Left hindlimb (tissue), 1 donor: ENCODE measurements around the gene MDH1.
"Not testable (repeated sequence)": the region's sequence is repeated elsewhere in the genome, so short reads cannot be mapped to it uniquely, and the experiment has no call there.

ENCODE experiments used
- DNase-seq: peaks from one replicate; pipeline ENCODE4 v3.0.0-alpha.2; 2018

Gene MDH1

DNA sequence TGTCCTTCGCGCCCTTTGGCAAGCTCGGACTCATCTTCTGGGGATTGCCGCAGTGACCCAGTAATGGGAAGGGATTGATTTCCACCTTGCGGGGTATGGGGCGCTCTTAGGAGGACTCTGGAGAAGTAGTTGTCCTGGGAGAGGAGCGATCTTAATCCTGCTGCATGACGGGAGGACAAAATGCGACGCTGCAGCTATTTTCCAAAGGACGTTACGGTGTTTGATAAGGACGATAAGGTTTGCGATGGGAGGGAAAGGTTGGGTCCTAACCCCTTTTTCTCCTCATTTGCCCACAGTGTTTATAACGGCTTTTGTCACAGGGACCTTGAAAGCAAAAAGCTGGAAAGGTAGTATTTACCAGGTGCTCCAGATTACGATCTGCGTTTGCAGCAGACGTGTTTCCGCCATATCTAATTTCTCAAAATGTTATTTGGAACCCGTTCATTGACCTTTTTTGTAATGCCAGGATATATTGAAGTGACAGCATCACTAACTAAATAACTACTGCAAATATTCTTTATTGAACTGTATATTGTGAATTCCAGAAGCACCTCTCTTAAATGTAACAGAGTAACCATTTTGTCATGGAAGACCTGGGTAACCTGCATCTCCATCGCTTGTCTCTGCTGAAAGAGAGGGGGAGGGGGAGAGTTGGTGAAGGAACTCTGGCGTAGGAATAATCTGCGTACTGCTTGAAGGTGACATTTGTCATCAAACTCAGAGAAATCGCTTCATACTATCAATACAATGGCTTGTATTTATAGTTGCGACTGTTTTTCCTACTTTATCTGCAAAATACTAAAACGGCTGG, 590 bp downstream of the MDH1 start:
- no peak for DNase-seq

DNA sequence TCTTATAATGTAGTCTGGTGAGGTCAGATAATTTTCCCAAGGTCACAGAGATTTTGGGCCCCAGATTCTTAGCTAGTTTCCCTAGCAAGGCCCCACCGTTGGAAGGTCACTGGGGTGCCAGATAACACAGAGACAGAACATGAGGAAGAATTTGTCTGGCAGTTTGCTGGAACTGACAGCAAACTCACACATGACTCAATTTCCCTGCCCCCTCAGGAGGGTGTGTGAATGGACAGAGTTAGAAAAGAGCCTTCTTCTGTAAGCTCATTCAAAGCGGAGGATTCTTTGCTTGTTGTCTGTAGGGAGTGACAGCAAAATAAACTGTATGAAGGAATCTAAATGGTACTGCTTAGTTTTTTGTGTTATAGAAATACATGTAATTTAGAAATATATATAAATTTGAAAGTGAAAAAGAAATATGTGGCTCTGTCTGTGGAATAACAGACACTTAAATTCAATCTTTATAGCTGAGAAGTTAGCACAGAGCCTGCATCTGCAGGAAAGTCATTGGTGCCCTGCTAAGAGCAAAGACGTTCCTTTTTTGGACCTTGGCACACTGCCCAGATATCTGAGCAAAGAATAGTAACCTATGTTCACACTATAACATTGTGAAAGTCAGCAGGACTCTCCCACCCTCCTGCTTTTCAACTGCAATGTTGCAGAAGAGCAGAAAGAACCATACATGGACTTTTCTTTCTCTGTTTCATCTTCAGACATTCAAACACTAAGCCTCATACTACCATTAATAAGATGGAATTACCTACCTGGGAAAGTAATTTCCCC, 2.1 kb downstream of the MDH1 start:
- no peak for DNase-seq

DNA sequence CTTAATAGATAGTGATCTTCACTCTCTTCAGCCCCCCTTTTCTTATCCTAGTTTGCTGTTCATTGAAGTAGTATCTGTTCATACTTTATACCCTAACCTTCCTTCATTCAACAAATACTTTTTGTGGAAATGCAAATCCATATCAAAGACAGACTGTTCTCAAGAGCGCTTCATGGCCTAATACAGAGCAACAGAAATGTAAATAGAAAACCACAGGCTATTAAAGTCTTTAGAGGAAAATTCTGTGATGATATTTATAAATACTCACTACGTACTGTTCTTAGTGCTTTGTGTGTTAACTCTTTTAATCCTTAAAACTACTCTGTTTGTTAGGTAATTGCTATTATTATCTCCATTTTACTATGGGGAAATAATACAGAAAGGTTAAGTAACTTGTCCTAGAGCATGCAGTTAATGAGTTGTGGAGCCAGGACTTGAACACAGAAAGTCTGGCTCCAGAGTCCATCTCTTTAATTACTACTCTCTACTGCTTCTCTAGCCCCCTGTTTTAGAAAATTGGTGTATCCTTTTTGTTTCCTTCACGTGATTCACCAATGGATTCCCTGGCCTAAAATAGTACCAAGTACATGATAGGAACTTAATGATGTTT, 2.9 kb downstream of the MDH1 start:
- DNase-seq: no peak

DNA sequence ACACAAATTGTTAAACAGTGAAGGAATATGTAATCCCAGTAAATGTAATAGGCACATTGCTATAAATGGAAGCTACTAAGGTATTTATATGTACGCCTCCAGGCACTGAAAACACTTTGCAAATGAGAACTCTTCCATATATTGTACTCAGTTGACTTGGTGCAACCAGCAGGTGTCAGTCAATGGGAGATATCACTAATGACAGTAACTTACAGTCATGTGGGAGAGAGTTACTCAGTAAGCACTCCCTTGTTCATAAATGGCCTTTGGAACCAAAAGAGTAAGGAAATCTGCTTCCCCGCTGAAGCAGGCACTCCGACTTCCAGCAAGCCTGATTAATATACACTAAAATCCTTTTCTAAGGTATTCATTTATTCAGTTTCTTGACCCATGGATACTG, 5.9 kb downstream of the MDH1 start:
- no peak for DNase-seq

DNA sequence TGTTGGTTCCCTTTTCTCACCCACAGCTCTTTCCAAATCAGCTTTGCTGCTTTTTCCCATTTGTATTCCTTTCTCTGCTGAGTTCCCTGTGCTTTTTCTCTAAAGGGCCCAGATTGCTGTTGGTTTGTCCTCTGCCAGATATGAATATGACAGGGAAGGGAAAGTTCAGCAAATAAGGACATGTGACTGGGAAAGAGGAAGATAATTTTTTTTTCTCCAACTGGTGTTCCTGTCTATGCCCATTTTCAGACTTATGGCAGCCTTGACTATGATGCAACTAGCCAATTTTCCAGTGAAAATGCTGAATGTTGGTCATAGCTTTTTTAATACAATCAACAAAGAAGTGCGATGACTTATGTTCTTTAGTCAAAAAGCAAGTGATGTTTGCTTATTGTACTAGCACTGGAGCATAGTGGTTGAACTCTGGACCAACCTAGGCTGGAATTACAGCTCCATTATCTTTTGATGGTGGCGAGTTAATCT, 7.7 kb downstream of the MDH1 start:
- no peak for DNase-seq

DNA sequence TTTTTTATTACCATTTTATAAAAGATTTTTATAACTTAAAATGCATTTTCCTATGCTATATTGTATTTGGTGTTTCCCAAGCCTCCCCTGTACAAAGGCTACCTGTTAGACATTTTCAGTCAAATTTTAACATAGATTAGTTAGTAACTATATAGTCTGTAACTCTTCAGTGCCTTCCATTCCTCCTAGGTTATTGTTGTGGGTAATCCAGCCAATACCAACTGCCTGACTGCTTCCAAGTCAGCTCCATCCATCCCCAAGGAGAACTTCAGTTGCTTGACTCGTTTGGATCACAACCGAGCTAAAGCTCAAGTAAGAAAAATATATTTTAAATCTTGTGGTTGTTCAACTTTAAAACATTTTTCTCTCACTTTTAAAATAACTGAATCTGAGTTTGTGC, 10.2 kb downstream of the MDH1 start:
- DNase-seq: no peak

DNA sequence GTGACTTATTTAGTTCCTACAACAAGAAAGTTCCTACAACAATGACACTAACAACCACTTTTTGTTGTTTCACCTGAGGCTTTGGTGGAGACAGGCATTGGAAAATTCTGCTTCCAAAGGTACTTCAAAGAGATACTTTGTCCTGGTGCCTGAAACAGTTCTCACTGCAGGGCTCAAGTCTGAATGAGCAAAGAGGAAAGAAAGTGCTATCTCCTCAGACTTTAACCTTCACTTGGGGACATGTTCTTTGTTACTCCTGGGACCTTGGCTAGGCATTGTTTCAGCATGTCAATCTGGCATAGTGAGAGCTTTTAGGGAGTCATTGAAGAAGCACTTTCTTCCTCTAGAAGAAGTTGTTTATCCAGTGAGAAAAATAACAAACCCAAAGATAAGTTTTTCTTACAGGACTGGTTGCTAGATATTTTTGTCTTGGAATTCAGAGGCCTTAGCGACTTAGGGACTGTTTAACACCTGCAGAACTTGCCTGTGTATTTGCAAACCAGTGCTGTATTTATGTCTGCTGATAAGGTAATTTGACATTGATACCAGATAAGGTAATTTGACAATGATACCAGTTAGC, 12.2 kb downstream of the MDH1 start:
- no peak for DNase-seq

DNA sequence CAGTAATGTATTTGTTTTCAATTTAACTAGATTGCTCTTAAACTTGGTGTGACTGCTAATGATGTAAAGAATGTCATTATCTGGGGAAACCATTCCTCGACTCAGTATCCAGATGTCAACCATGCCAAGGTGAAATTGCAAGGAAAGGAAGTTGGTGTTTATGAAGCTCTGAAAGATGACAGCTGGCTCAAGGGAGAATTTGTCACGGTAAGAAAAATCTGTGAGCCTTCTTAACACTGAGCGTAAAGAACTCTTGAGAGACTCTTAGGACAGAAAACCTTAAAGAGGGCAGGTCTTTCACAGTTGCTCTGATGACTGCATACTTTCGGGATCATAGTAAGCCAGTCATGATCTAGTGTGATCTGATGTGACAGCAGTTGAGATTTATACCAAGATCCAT, 15.9 kb downstream of the MDH1 start:
- DNase-seq: no peak

DNA sequence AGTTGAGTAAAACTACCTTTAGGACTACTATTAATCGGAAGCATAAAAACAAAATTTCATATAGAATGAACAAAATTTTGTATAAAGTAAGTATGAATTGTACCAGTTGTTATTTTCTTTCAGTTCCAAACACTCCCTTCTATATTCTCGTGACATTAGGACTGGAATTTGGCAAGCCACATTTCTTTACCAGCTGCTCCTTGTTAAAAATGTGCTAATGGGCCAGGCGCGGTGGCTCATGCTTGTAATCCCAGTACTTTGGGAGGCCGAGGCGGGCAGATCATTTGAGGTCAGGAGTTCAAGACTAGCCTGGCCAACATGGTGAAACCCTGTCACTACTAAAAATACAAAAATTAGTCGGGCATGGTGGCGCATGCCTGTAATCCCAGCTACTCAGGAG, 20.1 kb downstream of the MDH1 start:
- DNase-seq: not testable (repeated sequence)

DNA sequence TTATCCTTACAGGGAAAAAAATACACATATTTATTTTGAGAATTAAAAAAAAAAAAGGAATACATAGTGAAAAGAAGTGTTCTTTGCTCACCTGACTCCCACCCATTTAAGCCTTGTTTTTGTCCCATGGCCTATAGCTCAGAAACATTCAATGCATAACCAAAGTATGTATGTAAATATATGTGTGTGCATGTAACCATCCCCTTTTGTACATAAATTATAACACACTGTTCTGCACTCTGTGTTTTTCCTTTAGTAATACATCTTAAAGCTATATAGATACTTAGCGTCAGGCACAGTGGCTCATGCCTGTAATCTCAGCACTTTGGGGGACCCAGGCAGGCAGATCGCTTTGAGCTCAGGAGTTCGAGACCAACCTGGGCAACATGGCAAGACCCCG, 21.8 kb downstream of the MDH1 start:
- DNase-seq: no peak

DNA sequence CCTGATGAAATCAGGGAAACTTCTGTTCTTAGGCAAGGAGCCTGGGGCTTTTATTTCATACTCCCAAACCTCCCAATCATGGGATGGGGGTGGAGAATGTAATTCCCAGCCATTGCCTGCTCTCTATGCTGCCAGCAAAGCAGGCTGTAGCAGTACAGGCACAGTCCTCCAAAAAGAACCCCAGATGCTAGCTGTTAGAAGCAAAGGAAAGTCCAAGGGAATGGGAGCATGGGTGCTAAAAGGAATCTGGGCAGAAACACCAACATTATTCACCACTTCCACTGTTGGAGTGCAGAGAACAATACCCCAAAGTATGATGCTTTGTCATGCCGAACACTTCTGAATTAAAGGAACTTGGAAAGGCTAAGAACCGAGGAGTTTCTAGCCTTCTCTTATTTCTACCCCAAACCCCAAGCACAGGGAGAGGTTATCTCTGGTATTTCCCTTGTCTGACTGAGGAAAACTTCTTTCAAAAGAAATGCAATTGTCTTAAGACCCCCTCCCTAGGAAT, 24.7 kb downstream of the MDH1 start:
- DNase-seq: no peak

DNA sequence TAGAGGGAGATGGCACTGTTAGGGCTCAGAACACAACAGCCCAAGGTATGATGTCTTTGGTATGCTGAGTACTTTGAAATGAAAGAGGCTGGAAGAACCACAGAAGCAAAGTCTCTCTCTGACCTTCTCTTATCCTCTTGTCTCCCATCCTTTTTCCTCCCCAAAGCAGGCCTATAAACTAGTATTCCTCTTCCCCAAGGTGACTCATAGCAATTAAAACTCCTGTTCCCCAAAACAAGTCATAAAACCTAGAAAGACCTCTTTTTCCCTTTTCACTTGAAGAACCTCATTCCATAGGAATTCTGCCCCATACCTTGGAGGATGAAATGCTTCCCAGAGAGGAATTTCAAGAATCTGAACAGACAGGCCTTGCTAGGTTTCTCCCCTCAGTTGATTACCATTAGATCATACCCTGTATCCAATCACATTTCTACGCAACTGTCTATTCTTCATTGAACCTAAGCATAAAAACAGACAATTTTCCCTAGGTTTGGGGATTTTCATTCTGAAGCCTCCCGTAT, 25.7 kb downstream of the MDH1 start:
- DNase-seq: no peak

DNA sequence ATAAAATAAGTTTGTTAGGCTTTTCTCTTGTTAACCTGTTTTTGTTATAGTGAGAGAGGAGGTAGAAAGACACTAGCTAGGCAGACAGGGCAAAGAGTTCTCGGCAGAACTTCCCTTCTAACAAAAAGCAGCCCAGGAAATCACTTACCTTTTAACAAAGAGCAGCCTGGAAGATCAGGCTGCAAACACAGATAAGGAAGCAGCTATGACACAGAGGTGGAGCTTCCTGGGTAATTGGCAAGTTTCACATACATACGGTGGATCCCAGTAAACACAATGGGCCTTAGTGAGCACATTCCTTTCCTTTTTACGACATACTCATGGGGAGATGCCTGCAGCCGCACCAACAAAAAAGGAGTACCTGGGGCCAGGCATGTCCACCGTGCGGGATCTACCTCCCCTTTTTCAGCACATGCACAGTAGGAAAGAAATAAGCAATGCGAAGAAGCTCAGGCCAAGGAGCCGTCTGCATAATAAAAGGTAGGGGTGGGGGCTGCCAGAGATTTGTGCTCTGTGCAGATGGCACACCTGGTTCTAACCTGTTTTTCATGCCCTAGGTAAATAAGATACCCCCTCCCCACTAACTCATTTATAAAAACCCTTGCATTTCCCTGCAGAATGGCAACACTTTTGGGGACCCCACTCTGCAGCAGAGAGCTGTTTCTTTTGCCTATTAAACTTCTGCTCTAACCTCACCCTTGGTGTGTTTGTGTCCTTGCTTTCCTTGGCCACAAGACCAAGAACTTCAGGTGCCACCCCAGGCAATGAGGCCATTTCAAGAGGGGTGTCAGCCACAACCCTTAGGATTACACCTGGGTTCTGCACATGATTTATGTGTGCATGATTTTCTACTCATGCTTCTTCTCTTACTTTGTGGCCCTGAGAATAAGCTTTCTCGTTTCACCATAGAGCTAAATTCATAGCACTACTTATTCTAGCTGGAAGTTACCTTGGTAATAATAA, 26.5 kb downstream of the MDH1 start:
- no peak for DNase-seq

DNA sequence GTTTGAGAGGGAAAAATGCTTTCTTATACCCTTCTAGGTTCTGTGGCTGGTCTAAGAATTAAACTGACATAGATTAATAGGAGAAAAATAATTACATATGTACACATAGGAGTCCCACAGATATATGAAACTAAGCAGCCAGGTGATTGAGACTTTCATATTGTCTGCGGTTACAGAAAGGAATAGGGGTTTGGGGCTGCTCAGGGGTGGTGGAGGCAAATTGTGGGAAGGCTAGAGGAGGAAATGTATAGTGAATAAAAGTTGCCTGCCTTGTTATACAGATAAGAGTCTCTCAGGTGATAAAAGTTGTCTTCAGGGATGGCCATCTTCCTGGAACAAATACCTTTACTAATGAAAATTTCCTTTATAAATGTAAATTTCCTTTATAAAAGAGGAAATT, 28.6 kb downstream of the MDH1 start:
- no peak for DNase-seq

DNA sequence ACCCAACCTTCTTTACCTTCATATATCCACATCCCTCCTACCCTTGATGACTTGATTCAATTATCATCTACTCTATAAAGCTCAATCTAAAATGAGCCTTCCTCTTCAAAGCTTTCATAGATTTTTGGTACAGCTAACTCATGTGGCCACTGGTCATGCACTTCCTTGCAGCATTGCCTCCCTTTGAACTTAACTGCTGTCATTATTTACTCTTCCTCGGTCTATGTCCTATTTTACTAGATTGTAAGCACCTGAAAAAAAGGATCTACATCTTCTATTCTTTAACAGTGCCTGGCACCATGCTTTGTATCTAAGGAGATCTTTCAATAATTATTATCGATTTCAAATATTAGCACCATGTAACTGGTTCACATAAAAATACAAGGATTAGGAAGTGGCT, 30.6 kb downstream of the MDH1 start:
- no peak for DNase-seq

DNA sequence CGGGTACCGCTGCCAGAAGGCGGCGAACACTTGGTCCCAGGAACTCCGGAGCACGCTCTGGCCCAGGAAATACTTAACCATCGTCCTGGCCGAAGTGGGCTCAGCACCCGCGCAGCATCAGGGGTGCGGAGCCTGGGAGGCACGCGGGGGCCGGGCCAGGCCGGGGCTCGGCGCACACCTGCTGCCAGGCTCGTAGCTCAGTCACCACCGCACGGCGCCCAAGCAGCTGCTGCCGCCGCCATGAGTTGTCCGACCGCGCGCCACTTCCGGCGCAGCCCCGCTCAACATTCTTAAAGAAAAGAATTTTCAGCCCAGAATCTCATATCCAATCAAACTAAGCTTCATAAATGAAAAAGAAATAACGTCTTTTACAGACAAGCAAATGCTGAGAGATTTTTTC, 34.0 kb downstream of the MDH1 start:
- no peak for DNase-seq

DNA sequence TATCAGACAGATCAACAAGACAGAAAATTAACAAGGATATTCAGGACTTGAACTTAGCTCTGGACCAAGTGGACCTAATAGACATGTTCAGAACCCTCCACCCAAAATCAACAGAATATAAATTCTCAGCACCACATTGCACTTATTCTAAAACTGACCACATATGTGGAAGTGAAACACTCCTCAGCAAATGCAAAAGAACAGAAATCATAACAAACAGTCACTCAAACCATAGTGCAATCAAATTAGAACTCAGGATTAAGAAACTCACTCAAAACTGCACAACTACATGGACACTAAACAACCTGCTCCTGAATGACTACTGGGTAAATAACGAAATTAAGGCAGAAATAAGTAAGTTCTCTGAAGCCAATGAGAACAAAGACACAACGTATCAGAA, 35.0 kb downstream of the MDH1 start:
- not testable (repeated sequence) for DNase-seq

DNA sequence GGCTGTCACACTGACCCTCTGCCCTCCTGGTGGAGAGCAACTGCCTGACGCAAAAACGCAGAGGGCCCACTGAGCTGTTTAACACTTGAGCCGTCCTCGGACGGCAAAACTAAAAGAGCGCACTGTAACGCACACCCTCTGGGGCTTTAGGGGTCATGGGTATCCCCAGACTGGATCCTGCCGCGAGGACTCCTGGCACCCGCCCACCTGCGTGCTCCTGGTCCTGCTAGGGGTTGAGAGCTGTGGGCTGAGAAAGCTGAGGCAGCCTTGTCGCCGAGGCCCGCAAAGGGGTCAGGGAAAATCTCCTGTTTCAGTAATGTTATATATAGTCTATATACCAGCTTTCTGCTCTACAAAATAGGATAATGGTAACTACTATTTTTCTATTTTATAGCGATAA, 39.1 kb downstream of the MDH1 start:
- DNase-seq: no peak

DNA sequence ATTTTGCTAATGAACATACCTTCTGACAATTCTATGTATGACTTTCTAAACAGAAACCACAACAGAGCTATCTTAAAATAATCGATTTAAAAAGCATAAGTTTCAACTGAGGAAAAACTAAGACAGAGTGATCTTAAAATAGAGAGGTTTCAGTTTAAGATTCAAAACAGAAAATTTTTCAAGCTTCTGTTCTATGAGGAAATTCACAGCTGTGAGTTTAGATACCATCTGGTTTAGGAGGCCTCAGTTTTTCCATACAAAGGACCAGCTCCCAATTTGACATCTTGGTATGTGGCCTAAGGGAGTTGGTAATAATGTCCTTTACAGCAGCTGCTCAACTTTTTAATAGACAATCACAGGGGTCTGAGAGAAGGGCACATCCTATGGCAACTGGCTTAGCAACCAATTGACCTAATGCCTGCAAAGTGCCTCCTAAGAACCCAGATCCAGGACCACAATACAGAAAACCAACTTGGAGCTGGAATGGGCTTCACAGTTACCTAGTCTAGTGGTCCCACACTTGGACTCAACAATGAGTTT, 39.7 kb downstream of the MDH1 start:
- DNase-seq: no peak

DNA sequence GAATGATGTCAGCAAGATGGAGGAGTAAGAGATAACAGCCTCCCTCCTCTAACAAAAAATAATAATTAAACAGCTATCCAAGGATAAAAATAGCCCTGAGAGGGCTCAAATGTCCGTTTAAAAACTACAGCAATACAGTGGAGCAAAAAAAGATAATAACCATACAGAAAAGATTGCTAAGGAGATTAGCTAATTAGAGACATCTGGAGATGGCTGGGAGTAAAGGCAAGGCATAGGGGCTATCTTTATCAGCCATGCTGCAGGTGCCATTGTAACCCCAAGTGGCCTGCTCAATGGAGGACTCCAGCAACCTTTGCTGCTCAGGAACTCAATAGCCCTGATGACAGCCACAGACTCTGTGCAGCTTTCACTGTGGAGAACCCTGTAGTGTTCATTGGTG, 42.7 kb downstream of the MDH1 start:
- no peak for DNase-seq

DNA sequence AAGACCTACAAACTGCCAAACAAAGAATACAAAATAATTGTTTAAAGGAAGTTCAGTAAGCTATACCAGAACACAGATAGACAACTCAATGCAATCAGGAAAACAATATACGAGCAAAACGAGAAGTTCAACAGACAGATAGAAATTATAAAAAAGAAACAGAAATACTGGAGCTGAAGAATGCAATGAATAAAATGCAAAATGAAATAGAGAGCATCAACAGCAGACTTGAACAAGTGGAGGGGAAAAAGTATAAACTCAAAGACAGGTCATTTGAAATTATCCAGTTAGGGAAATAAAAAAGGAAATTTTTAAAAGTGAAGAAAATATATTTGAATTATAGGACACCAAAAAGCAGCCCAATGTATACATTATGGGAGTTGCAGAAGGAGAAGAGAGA, 43.6 kb downstream of the MDH1 start:
- no peak for DNase-seq

DNA sequence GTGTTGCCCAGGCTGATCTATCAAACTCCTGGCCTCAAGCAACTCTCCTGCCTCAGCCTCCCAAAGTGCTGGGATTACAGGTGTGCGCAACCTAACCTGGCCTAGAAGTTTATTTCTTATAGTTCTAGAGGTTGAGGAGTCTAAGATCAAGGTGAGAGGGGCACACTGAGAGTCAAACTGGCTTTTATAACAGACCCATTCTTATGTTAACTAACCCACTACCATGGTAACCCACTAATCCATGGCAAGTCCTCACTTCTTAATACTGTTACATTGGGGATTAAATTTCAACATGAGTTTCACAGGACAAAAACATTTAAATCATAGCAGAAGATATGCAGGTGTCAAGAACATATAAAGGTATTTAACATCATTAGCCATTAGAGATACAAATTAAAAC, 50.6 kb downstream of the MDH1 start:
- DNase-seq: no peak
